KMS-11 (cell line): Measurements from ENCODE around the gene GLRA1.
A peak's percentile ranks its signal among the peaks of the same experiment; 100 is the strongest.

ENCODE experiments used
- H2AFZ ChIP-seq: fragments of 200-600 bp; sonication (generic); 2 replicates; pipeline ENCODE4 v1.6.1; 2016; ENCODE audit warnings: antibody characterized with exemption, mixed run types, low read depth
- H3K27ac ChIP-seq: fragments of 200-600 bp; sonication (generic); 2 replicates; pipeline ENCODE4 v1.6.1; 2016; ENCODE audit warnings: mild to moderate bottlenecking, mixed run types
- H3K27me3 ChIP-seq: fragments of 200-600 bp; sonication (generic); 2 replicates; pipeline ENCODE4 v1.6.1; 2017; ENCODE audit warnings: mild to moderate bottlenecking, low read depth, mixed run types, moderate library complexity; ENCODE audit not compliant: insufficient read depth
- H3K36me3 ChIP-seq: fragments of 200-600 bp; sonication (generic); 2 replicates; pipeline ENCODE4 v1.6.1; 2017; ENCODE audit warnings: mild to moderate bottlenecking, mixed run types; ENCODE audit not compliant: insufficient read depth
- H3K4me1 ChIP-seq: fragments of 200-600 bp; sonication (generic); 2 replicates; pipeline ENCODE4 v1.6.1; 2016; ENCODE audit warnings: mild to moderate bottlenecking, low read depth, mixed run types; ENCODE audit not compliant: poor library complexity, severe bottlenecking
- H3K4me2 ChIP-seq: fragments of 200-600 bp; sonication (generic); 2 replicates; pipeline ENCODE4 v1.7.0; 2016; ENCODE audit warnings: mild to moderate bottlenecking, mixed run types
- H3K4me3 ChIP-seq: fragments of 200-600 bp; sonication (generic); IDR thresholded peaks from 2 replicates; pipeline ENCODE4 v1.6.1; 2017; ENCODE audit warnings: low read depth, low read length, mixed read lengths; ENCODE audit not compliant: insufficient read depth
- H3K79me2 ChIP-seq: fragments of 200-600 bp; sonication (generic); 2 replicates; pipeline ENCODE4 v1.6.1; 2016; ENCODE audit warnings: low read depth, mixed run types; ENCODE audit not compliant: insufficient read depth
- H3K9ac ChIP-seq: fragments of 200-600 bp; sonication (generic); 2 replicates; pipeline ENCODE4 v1.6.1; 2016; ENCODE audit warnings: mild to moderate bottlenecking, mixed run types
- H4K20me1 ChIP-seq: fragments of 200-600 bp; sonication (generic); 2 replicates; pipeline ENCODE4 v1.6.1; 2016; ENCODE audit warnings: mild to moderate bottlenecking, mixed run types; ENCODE audit not compliant: insufficient read depth
- TF ChIP-seq, protein P1 (sequence below): fragments of 200-600 bp; sonication (generic); conservative IDR thresholded peaks from 2 replicates; pipeline ENCODE4 v1.6.1; 2017; ENCODE audit warnings: low read depth, mild to moderate bottlenecking, antibody characterized with exemption, low read length, moderate library complexity, mixed read lengths

The GLRA1 gene

DNA sequence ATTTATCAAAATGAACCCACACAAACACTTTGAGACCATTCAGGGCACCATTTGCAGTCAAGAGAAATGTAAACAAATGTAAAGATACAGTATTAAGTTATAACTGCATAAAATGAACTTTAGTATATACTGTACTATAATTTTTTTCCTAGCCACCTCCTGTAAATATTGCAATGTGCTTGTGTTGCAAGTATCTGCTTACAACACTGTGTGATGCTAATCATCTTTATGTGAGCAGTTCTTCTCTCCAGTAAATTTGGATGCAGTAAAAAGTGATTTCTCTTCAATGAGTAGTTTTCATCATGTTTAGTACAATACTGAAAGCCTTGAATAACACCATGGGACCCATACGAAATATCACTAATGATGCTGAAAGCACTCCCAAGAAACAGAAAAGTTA lies 143.4 kb downstream of the GLRA1 start:
- TF ChIP-seq, protein P1, sequence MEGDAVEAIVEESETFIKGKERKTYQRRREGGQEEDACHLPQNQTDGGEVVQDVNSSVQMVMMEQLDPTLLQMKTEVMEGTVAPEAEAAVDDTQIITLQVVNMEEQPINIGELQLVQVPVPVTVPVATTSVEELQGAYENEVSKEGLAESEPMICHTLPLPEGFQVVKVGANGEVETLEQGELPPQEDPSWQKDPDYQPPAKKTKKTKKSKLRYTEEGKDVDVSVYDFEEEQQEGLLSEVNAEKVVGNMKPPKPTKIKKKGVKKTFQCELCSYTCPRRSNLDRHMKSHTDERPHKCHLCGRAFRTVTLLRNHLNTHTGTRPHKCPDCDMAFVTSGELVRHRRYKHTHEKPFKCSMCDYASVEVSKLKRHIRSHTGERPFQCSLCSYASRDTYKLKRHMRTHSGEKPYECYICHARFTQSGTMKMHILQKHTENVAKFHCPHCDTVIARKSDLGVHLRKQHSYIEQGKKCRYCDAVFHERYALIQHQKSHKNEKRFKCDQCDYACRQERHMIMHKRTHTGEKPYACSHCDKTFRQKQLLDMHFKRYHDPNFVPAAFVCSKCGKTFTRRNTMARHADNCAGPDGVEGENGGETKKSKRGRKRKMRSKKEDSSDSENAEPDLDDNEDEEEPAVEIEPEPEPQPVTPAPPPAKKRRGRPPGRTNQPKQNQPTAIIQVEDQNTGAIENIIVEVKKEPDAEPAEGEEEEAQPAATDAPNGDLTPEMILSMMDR, result no peak
- H3K9ac ChIP-seq, result no peak overlapping the region
- H3K36me3 ChIP-seq, result peaks cover 7% of the 10 kb centered on the region; the same call in 1 of the 2 replicates
- H3K4me1 ChIP-seq, result peaks cover 55% of the 10 kb centered on the region
- peaks cover 64% of the 10 kb centered on the region for H4K20me1 ChIP-seq
- H3K4me3 ChIP-seq, result no peak overlapping the region
- peaks cover 100% of the 10 kb centered on the region for H3K79me2 ChIP-seq
- H3K27me3 ChIP-seq, result no peaks in the 10 kb centered on the region
- no peak overlapping the region for H3K27ac ChIP-seq
- H3K4me2 ChIP-seq, result no peak overlapping the region
- H2AFZ ChIP-seq, result no peak overlapping the region

GRCh38 chr5:151780348-151780747 lies 144.3 kb downstream of the GLRA1 start:
- peaks cover 69% of the 10 kb centered on the region for H4K20me1 ChIP-seq
- H2AFZ ChIP-seq, result no peak overlapping the region
- H3K4me3 ChIP-seq, result no peak overlapping the region
- H3K4me2 ChIP-seq, result no peak overlapping the region
- peaks cover 62% of the 10 kb centered on the region for H3K4me1 ChIP-seq
- TF ChIP-seq, protein P1, result no peak
- H3K27ac ChIP-seq, result no peak overlapping the region
- no peaks in the 10 kb centered on the region for H3K27me3 ChIP-seq
- peaks cover 11% of the 10 kb centered on the region; the same call in 1 of the 2 replicates for H3K36me3 ChIP-seq
- H3K79me2 ChIP-seq, result peaks cover 100% of the 10 kb centered on the region
- H3K9ac ChIP-seq, result no peak overlapping the region

GRCh38 chr5:151779531-151780125 lies 145.0 kb downstream of the GLRA1 start:
- peaks cover 69% of the 10 kb centered on the region for H3K4me1 ChIP-seq
- H3K4me3 ChIP-seq, result no peak overlapping the region
- no peak overlapping the region for H2AFZ ChIP-seq
- peaks cover 100% of the 10 kb centered on the region for H3K79me2 ChIP-seq
- peaks cover 69% of the 10 kb centered on the region for H4K20me1 ChIP-seq
- peak overlapping the region; percentile 8; the same call in 1 of the 2 replicates for H3K4me2 ChIP-seq
- H3K27me3 ChIP-seq, result no peaks in the 10 kb centered on the region
- no peak overlapping the region for H3K9ac ChIP-seq
- TF ChIP-seq, protein P1, result no peak
- H3K27ac ChIP-seq, result no peak overlapping the region
- H3K36me3 ChIP-seq, result peaks cover 11% of the 10 kb centered on the region; the same call in 1 of the 2 replicates

GRCh38 chr5:151775025-151775606 lies 149.5 kb downstream of the GLRA1 start:
- Histone ChIP-seq H3K79me2 (peaks cover 80% of the 10 kb centered on the region), H3K4me3 (no peak overlapping the region), H3K4me2 (peak overlapping the region; percentile 65), H4K20me1 (peaks cover 64% of the 10 kb centered on the region), H3K4me1 (peaks cover 57% of the 10 kb centered on the region), H3K9ac (peak overlapping the region; percentile 93; the same call in 1 of the 2 replicates), H3K27ac (no peak overlapping the region), H2AFZ (no peak overlapping the region), H3K36me3 (peaks cover 11% of the 10 kb centered on the region; the same call in 1 of the 2 replicates), H3K27me3 (no peaks in the 10 kb centered on the region)
- TF ChIP-seq, protein P1, result no peak
